ENCODE data around the gene ELOVL3. TPM values are rescaled to one million over a fixed set of nuclear protein-coding genes. Genes with fewer than 3 reads are reported as not detected.
"Not testable (repeated sequence)": the region's sequence is repeated elsewhere in the genome, so short reads cannot be mapped to it uniquely, and the experiment has no call there.

ELOVL3 gene
- total RNA-seq, 1 donor from 2014 or later: not detected

DNA sequence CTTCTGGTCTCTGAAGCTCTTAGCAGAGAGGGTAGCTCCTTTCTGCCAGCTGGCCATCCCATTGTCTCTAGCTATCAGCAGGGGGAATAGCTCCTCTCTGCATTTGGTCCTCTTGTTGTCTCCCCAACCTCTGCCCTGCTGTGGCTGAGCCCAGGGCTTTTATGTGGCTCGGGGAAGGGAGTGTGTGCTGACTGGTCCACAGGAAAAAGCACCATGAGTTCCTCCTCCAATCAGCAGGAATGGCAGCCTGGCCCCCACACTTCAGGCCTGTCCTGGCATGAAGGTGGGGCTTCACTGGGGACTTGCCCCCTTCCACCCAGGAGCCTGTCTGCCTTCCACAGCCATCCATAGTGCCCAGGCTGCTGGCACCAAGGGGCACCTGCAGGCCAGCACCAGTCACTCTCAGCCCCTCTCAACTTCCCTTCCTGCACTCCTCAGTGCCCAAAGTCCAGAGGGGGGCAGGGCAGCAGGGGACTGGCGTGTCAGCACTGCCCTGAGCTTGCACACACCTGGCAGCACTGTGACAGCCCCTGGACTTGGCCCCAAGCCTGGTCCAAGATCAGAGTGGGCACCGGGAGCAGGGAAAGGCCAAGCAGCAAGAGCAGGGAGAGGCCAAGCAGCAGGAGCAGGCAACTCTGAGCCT, 37.7 kb upstream of the ELOVL3 start:
- TF ChIP-seq, protein P1, sequence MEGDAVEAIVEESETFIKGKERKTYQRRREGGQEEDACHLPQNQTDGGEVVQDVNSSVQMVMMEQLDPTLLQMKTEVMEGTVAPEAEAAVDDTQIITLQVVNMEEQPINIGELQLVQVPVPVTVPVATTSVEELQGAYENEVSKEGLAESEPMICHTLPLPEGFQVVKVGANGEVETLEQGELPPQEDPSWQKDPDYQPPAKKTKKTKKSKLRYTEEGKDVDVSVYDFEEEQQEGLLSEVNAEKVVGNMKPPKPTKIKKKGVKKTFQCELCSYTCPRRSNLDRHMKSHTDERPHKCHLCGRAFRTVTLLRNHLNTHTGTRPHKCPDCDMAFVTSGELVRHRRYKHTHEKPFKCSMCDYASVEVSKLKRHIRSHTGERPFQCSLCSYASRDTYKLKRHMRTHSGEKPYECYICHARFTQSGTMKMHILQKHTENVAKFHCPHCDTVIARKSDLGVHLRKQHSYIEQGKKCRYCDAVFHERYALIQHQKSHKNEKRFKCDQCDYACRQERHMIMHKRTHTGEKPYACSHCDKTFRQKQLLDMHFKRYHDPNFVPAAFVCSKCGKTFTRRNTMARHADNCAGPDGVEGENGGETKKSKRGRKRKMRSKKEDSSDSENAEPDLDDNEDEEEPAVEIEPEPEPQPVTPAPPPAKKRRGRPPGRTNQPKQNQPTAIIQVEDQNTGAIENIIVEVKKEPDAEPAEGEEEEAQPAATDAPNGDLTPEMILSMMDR (IDR thresholded peaks at IDR 0.05; ENCODE audit: partially characterized antibody, unreplicated experiment): no peak
- no peaks in the 10 kb centered on the region for H3K27me3 Mint-ChIP-seq (ENCODE audit: unreplicated experiment)
- H3K27ac Mint-ChIP-seq (ENCODE audit: unreplicated experiment): no peak overlapping the region
- no peak overlapping the region for H3K4me3 Mint-ChIP-seq (ENCODE audit: unreplicated experiment)
- no peaks in the 10 kb centered on the region for H3K4me1 Mint-ChIP-seq (ENCODE audit: low read depth, unreplicated experiment)
- H3K9me3 Mint-ChIP-seq (ENCODE audit: unreplicated experiment): peaks cover 13% of the 10 kb centered on the region
- H3K36me3 Mint-ChIP-seq (ENCODE audit: unreplicated experiment): peaks cover 23% of the 10 kb centered on the region
- DNase-seq: no peak

DNA sequence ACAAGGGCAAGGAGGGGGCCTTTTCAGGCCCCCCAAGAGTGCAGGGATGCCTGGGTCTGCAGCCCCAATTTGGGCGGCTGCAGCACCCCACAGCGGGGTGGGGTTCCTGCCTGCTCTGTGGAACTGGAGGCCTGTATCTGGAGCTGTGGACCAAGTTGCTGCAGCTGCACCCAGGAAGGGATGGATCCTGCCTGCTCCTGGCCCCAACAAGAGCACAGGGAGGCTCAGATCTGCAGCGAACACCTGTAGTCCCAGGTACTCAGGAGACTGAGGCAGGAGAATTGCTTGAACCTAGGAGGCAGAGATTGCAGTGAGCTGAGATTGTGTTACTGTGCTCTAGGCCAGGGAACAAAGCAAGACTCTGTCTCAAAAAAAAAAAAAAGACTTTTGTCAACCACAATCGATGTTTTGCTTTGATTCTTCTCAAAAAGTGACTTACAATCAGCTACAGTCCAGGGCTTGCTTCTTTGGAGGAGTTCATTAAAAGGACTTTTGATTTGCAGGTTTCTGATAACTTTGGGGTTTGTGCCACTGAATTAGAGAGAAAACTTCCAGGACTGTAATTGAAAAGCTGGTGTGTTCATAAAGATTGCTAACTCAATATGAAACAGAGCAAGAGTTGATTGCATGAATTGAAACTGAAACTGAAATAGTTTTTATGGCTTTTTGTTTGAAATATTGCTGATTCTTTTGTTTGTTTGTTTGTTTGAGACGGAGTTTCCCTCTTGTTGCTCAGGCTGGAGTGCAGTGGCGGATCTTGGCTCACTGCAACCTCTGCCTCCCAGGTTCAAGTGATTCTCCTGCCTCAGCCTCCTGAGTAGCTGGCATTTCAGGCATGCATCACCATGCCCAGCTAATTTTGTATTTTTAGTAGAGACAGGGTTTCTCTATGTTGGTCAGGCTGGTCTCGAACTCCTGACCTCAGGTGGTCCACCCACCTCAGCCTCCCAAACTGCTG, 36.9 kb upstream of the ELOVL3 start:
- not testable (repeated sequence) for H3K27me3 Mint-ChIP-seq (ENCODE audit: unreplicated experiment); H3K4me1 Mint-ChIP-seq (ENCODE audit: low read depth, unreplicated experiment); H3K4me3 Mint-ChIP-seq (ENCODE audit: unreplicated experiment); DNase-seq; H3K27ac Mint-ChIP-seq (ENCODE audit: unreplicated experiment)
- H3K36me3 Mint-ChIP-seq (ENCODE audit: unreplicated experiment): peaks cover 21% of the 10 kb centered on the region
- H3K9me3 Mint-ChIP-seq (ENCODE audit: unreplicated experiment): peaks cover 13% of the 10 kb centered on the region

DNA sequence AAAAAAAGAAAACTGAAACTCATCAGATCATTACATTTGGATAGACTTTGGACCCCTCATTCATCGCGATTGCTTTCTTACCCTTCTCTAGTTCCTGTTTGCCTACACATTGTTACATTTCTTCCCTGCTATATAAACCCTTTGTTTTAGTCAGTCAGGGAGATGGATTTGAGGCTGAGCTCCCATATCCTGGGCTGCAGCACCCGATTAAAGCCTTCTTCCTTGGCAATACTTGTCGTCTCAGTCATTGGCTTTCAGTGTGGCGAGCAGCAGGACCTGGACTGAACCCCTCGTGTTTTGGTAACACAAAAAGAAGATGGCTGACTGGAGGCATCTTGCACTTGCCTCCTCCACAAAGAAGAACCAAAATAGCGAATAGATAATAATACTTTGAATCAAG, 34.1 kb upstream of the ELOVL3 start:
- no peaks in the 10 kb centered on the region for H3K4me1 Mint-ChIP-seq (ENCODE audit: low read depth, unreplicated experiment)
- H3K36me3 Mint-ChIP-seq (ENCODE audit: unreplicated experiment): peaks cover 9% of the 10 kb centered on the region
- H3K9me3 Mint-ChIP-seq (ENCODE audit: unreplicated experiment): peaks cover 15% of the 10 kb centered on the region
- DNase-seq: no peak
- no peak overlapping the region for H3K4me3 Mint-ChIP-seq (ENCODE audit: unreplicated experiment)
- H3K27ac Mint-ChIP-seq (ENCODE audit: unreplicated experiment): no peak overlapping the region
- TF ChIP-seq, protein P1 (IDR thresholded peaks at IDR 0.05; ENCODE audit: partially characterized antibody, unreplicated experiment): no peak
- H3K27me3 Mint-ChIP-seq (ENCODE audit: unreplicated experiment): peaks cover 3% of the 10 kb centered on the region

DNA sequence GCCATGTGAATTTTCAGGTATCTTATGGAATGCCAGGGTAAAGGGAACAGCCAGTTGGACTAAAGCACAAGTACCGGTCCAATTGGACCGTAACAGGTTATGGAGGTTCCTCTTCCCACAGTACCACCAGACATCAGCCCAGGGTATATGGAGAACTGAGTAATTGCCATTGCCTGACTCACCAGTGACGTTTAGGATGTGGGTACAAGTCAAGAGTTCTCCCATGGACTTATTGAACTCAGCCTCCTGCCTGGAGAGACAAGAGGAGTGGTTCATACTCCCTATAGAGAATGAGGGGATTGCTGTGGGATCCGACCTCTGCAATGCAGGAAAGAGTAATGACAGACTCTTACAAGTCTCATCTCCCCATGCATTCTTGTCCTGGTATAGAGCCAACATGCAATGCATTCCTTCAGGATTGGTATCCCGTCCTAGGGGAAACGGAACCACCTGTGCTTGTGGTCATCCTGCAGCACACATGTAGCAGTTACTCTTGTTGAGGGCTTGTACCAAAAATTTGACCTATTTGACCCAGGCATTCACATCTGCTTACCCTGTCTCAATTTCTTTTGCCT, 30.7 kb upstream of the ELOVL3 start:
- Mint-ChIP-seq H3K4me3 (ENCODE audit: unreplicated experiment) (no peak overlapping the region), H3K4me1 (ENCODE audit: low read depth, unreplicated experiment) (no peaks in the 10 kb centered on the region), H3K36me3 (ENCODE audit: unreplicated experiment) (peaks cover 16% of the 10 kb centered on the region), H3K27me3 (ENCODE audit: unreplicated experiment) (peaks cover 3% of the 10 kb centered on the region), H3K9me3 (ENCODE audit: unreplicated experiment) (peaks cover 10% of the 10 kb centered on the region), H3K27ac (ENCODE audit: unreplicated experiment) (no peak overlapping the region)
- TF ChIP-seq, protein P1 (IDR thresholded peaks at IDR 0.05; ENCODE audit: partially characterized antibody, unreplicated experiment): no peak
- DNase-seq: no peak

DNA sequence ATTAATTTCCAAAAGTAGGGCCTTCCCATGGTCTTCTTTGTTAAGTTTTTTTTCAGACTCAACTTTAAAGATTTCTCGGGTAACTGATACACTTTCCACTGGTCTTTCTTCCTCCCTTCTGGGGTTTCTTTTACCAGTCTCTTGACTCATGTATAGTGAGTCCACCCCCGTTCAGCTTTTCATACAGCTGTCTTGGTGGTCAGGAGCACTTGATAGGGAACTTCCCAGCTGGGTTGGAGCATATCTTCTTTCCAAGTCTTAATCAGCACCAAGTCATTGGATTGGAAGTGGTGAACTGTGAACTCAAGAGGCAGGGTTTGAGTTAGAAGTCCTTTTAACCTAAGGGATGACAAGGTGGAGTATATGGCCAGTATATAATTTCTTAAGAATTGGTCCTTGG, 29.2 kb upstream of the ELOVL3 start:
- peaks cover 9% of the 10 kb centered on the region for H3K36me3 Mint-ChIP-seq (ENCODE audit: unreplicated experiment)
- peaks cover 3% of the 10 kb centered on the region for H3K27me3 Mint-ChIP-seq (ENCODE audit: unreplicated experiment)
- no peaks in the 10 kb centered on the region for H3K4me1 Mint-ChIP-seq (ENCODE audit: low read depth, unreplicated experiment)
- no peak for DNase-seq
- TF ChIP-seq, protein P1 (IDR thresholded peaks at IDR 0.05; ENCODE audit: partially characterized antibody, unreplicated experiment): no peak
- H3K27ac Mint-ChIP-seq (ENCODE audit: unreplicated experiment): no peak overlapping the region
- peaks cover 8% of the 10 kb centered on the region for H3K9me3 Mint-ChIP-seq (ENCODE audit: unreplicated experiment)
- H3K4me3 Mint-ChIP-seq (ENCODE audit: unreplicated experiment): no peak overlapping the region

Data from glutamatergic neuron (in vitro differentiated cells).